Panc1 (cell line): Measurements from ENCODE around the gene PANK2.

Experiments
- SIN3A ChIP-seq: IDR thresholded peaks from 2 replicates; pipeline ENCODE4 v1.6.1; 2012; ENCODE audit warnings: low read depth, mild to moderate bottlenecking, low read length, moderate library complexity, borderline replicate concordance; ENCODE audit not compliant: insufficient read depth
- TF ChIP-seq, protein P1 (sequence below): fragments of 450-650 bp; IDR thresholded peaks from 2 replicates; pipeline ENCODE4 v1.5.1; 2017; ENCODE audit warnings: mild to moderate bottlenecking

DNA sequence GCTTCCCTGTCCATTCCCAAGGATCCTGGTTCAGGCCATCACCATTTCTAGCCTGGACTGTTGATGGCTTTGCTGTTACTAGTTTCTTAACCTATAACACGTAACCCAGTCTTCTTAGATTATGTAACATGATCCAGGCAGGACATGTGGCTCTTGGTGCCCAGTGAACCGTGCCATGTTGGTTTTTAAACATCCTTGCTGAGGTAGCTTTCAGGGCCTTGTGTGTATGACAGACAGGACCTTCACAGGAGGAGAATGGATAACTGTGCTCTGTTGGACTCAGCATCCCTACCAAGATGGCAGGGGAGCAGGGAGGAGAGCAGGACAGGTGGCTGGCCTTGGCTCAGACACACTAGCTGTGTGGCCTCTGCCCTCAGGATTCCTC is 46.8 kb downstream of the PANK2 start:
- TF ChIP-seq, protein P1, sequence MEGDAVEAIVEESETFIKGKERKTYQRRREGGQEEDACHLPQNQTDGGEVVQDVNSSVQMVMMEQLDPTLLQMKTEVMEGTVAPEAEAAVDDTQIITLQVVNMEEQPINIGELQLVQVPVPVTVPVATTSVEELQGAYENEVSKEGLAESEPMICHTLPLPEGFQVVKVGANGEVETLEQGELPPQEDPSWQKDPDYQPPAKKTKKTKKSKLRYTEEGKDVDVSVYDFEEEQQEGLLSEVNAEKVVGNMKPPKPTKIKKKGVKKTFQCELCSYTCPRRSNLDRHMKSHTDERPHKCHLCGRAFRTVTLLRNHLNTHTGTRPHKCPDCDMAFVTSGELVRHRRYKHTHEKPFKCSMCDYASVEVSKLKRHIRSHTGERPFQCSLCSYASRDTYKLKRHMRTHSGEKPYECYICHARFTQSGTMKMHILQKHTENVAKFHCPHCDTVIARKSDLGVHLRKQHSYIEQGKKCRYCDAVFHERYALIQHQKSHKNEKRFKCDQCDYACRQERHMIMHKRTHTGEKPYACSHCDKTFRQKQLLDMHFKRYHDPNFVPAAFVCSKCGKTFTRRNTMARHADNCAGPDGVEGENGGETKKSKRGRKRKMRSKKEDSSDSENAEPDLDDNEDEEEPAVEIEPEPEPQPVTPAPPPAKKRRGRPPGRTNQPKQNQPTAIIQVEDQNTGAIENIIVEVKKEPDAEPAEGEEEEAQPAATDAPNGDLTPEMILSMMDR, result no peak
- no peak for TF ChIP-seq SIN3A
